GM18951 (cell line): ENCODE data around the gene NALCN.
"Not testable (repeated sequence)": the region's sequence is repeated elsewhere in the genome, so short reads cannot be mapped to it uniquely, and the experiment has no call there.

Experiments used
- POLR2A ChIP-seq: IDR thresholded peaks from 4 replicates; pipeline ENCODE4 v1.6.1; 2011; ENCODE audit warnings: mild to moderate bottlenecking; ENCODE audit not compliant: insufficient read length, insufficient read depth; ENCODE audit errors: extremely low read depth
- in situ Hi-C: fragments of 300-500 bp; cut with MboI; formaldehyde crosslinking; loops from one replicate; pipeline ENCODE4 v1.12.0; 2022; ENCODE audit warnings: low sequenced_read_pairs, mixed read lengths, inconsistent platforms; ENCODE audit not compliant: unreplicated experiment

NALCN gene

GRCh38 chr13:101343128-101343787, 73.0 kb downstream of the NALCN start:
- in situ Hi-C loops = no loop called here
- TF ChIP-seq POLR2A = no peak

- in situ Hi-C loops = no loop called here
- no peak for TF ChIP-seq POLR2A
These were observed 74.8 kb downstream of the NALCN start for GRCh38 chr13:101341464-101341863.

GRCh38 chr13:101339202-101339601, 77.1 kb downstream of the NALCN start:
- in situ Hi-C loops = no loop called here
- no peak for TF ChIP-seq POLR2A

- no peak for TF ChIP-seq POLR2A
- in situ Hi-C loops = no loop called here
These were observed 83.7 kb downstream of the NALCN start for GRCh38 chr13:101332583-101332982.

- TF ChIP-seq POLR2A = no peak
- in situ Hi-C loops = no loop called here
These were observed 84.6 kb downstream of the NALCN start for GRCh38 chr13:101331731-101332130.

GRCh38 chr13:101327871-101328270, 88.4 kb downstream of the NALCN start:
- in situ Hi-C loops = no loop called here
- no peak for TF ChIP-seq POLR2A

GRCh38 chr13:101326710-101327109, 89.6 kb downstream of the NALCN start:
- in situ Hi-C loops = no loop called here

GRCh38 chr13:101325423-101325822, 90.9 kb downstream of the NALCN start:
- in situ Hi-C loops = no loop called here
- TF ChIP-seq POLR2A = no peak

More at GRCh38 chr13:101326710-101327109, 89.6 kb downstream of the NALCN start:
- TF ChIP-seq POLR2A = no peak

GRCh38 chr13:101323601-101324000, 92.7 kb downstream of the NALCN start:
- in situ Hi-C loops = no loop called here
- TF ChIP-seq POLR2A = no peak

GRCh38 chr13:101317986-101318523, 98.3 kb downstream of the NALCN start:
- TF ChIP-seq POLR2A = no peak
- in situ Hi-C loops = no loop called here

GRCh38 chr13:101313479-101313878, 102.8 kb downstream of the NALCN start:
- in situ Hi-C loops = not testable (repeated sequence)

- in situ Hi-C loops = no loop called here
These were observed 107.2 kb downstream of the NALCN start for GRCh38 chr13:101309014-101309619.

GRCh38 chr13:101308247-101309013, 107.9 kb downstream of the NALCN start:
- in situ Hi-C loops = no loop called here
- TF ChIP-seq POLR2A = no peak

More at GRCh38 chr13:101309014-101309619, 107.2 kb downstream of the NALCN start:
- no peak for TF ChIP-seq POLR2A
